IMR-90 (cell line): ENCODE data around the gene OSBPL8. TPM values are rescaled to one million over a fixed set of nuclear protein-coding genes. Genes with fewer than 3 reads are reported as not detected.

Experiments used
- ATAC-seq: fragments of 200-7000 bp; cut with Tn5 transposase; 2 replicates; pipeline ENCODE4 v1.9.1; 2020; ENCODE audit warnings: low read depth, mild to moderate bottlenecking, moderate library complexity
- BruUV-seq: library from RNA; stranded (reverse); fragments of 400-500 nt; replicated peaks from 2 replicates; lab custom pipeline; 2021; lab: Mats Ljungman, UMichigan
- CTCF ChIA-PET: fragments of 300-600 bp; formaldehyde crosslinking; extraction: SDS; loops from one replicate; lab custom pipeline; 2021; ENCODE audit warnings: antibody characterized with exemption; lab: Yijun Ruan, JAX
- POLR2A ChIA-PET: fragments of 300-600 bp; sonication (Branson Sonifier 250); formaldehyde crosslinking; loops from one replicate; lab custom pipeline; 2022; ENCODE audit warnings: antibody characterized with exemption; ENCODE audit not compliant: unreplicated experiment; lab: Charles Lee
- DNase-seq: peaks from one replicate; pipeline ENCODE4 v3.0.0; 2013
- H2AFZ ChIP-seq: replicated peaks from 2 replicates; pipeline ENCODE3; 2013; ENCODE audit warnings: low read length, mild to moderate bottlenecking; ENCODE audit not compliant: poor library complexity
- H2AK5ac ChIP-seq: 2 replicates; pipeline ENCODE4 v1.6.1; 2013; ENCODE audit warnings: low read depth, low read length, inconsistent platforms
- H2AK9ac ChIP-seq: replicated peaks from 2 replicates; pipeline ENCODE3; 2013; ENCODE audit warnings: mild to moderate bottlenecking, low read depth, low read length, moderate library complexity; ENCODE audit not compliant: poor library complexity
- H2BK120ac ChIP-seq: 2 replicates; pipeline ENCODE4 v1.6.1; 2013; ENCODE audit warnings: low read depth, low read length, inconsistent platforms
- H2BK15ac ChIP-seq: 3 replicates; pipeline ENCODE4 v1.6.1; 2013; ENCODE audit warnings: low read depth, low read length, inconsistent platforms
- H2BK20ac ChIP-seq: 2 replicates; pipeline ENCODE4 v1.6.1; 2013; ENCODE audit warnings: low read depth, mild to moderate bottlenecking, inconsistent platforms, low read length, moderate library complexity
- H2BK5ac ChIP-seq: 2 replicates; pipeline ENCODE4 v1.6.1; 2013; ENCODE audit warnings: mild to moderate bottlenecking, low read depth, low read length, inconsistent platforms; ENCODE audit not compliant: poor library complexity, severe bottlenecking
- H3K14ac ChIP-seq: replicated peaks from 2 replicates; pipeline ENCODE4 v1.6.1; 2013; ENCODE audit warnings: low read depth, low read length, inconsistent platforms
- H3K18ac ChIP-seq: 2 replicates; pipeline ENCODE4 v1.6.1; 2013; ENCODE audit warnings: low read depth, low read length, control low read depth
- H3K23ac ChIP-seq: 2 replicates; pipeline ENCODE4 v1.6.1; 2013; ENCODE audit warnings: low read depth, low read length, inconsistent platforms
- H3K27ac ChIP-seq: 2 replicates; pipeline ENCODE4 v1.5.1; 2013; ENCODE audit warnings: mild to moderate bottlenecking, control low read depth, low read length; ENCODE audit not compliant: insufficient read depth
- H3K27me3 ChIP-seq: 2 replicates; pipeline ENCODE4 v1.6.1; 2013; ENCODE audit warnings: low read length; ENCODE audit not compliant: control insufficient read depth, insufficient read depth
- H3K36me3 ChIP-seq: 2 replicates; pipeline ENCODE4 v1.6.1; 2013; ENCODE audit warnings: low read length, mixed read lengths; ENCODE audit not compliant: control insufficient read depth, insufficient read depth
- H3K4ac ChIP-seq: 2 replicates; pipeline ENCODE4 v1.6.1; 2013; ENCODE audit warnings: low read depth, low read length, inconsistent platforms
- H3K4me1 ChIP-seq: 2 replicates; pipeline ENCODE4 v1.6.1; 2013; ENCODE audit warnings: low read length, mixed read lengths; ENCODE audit not compliant: control insufficient read depth, insufficient read depth
- H3K4me2 ChIP-seq: 2 replicates; pipeline ENCODE4 v1.6.1; 2013; ENCODE audit warnings: low read depth, mild to moderate bottlenecking, control low read depth, low read length, moderate library complexity
- H3K4me3 ChIP-seq: 2 replicates; pipeline ENCODE4 v1.5.1; 2013; ENCODE audit warnings: low read depth, mild to moderate bottlenecking, control low read depth, low read length, moderate library complexity; ENCODE audit not compliant: insufficient read depth
- H3K56ac ChIP-seq: 2 replicates; pipeline ENCODE4 v1.6.1; 2013; ENCODE audit warnings: low read length, inconsistent platforms; ENCODE audit not compliant: insufficient read depth; ENCODE audit errors: extremely low read depth
- H3K79me1 ChIP-seq, 2 experiments: 2 replicates each; pipeline ENCODE4 v1.6.1; 2013; ENCODE audit warnings: low read length in 2 of 2, inconsistent platforms in 1 of 2, low read depth in 1 of 2
- H3K9ac ChIP-seq: 2 replicates; pipeline ENCODE4 v1.6.1; 2013; ENCODE audit warnings: low read depth, low read length, control low read depth
- H3K9me1 ChIP-seq: 2 replicates; pipeline ENCODE4 v1.6.1; 2013; ENCODE audit warnings: low read length, inconsistent platforms; ENCODE audit not compliant: insufficient read depth
- H3K9me3 ChIP-seq: 2 replicates; pipeline ENCODE4 v1.6.1; 2013; ENCODE audit warnings: low read length; ENCODE audit not compliant: control insufficient read depth, insufficient read depth
- H4K20me1 ChIP-seq: 2 replicates; pipeline ENCODE4 v1.6.1; 2013; ENCODE audit warnings: low read length, inconsistent platforms; ENCODE audit not compliant: insufficient read depth
- H4K5ac ChIP-seq: 2 replicates; pipeline ENCODE4 v1.6.1; 2013; ENCODE audit warnings: mild to moderate bottlenecking, low read depth, low read length, control low read depth
- H4K8ac ChIP-seq, 2 experiments: 2 replicates each; pipeline ENCODE4 v1.6.1; 2013; ENCODE audit warnings: low read depth in 2 of 2, low read length in 2 of 2, control low read depth in 1 of 2, inconsistent platforms in 1 of 2
- H4K91ac ChIP-seq: 2 replicates; pipeline ENCODE4 v1.6.1; 2013; ENCODE audit warnings: low read depth, low read length, inconsistent platforms; ENCODE audit not compliant: insufficient read depth
- BHLHE40 ChIP-seq: fragments of 150-350 bp; IDR thresholded peaks from 2 replicates; pipeline ENCODE4 v1.6.1; 2016; ENCODE audit warnings: mild to moderate bottlenecking, low read depth, low read length
- CHD1 ChIP-seq: IDR thresholded peaks from 2 replicates; pipeline ENCODE4 v1.6.1; 2012; ENCODE audit warnings: low read depth, low read length, improper control_type of control experiment
- CTCF ChIP-seq: conservative IDR thresholded peaks from 2 replicates; pipeline ENCODE4 v1.5.1; 2012; ENCODE audit warnings: mild to moderate bottlenecking, low read depth, low read length, improper control_type of control experiment
- FOS ChIP-seq: fragments of 150-350 bp; IDR thresholded peaks from 2 replicates; pipeline ENCODE4 v1.6.1; 2016; ENCODE audit warnings: low read depth, low read length
- MXI1 ChIP-seq: IDR thresholded peaks from 2 replicates; pipeline ENCODE4 v1.6.1; 2012; ENCODE audit warnings: low read depth, mild to moderate bottlenecking, low read length, moderate library complexity, borderline replicate concordance
- RFX5 ChIP-seq: IDR thresholded peaks from 2 replicates; pipeline ENCODE4 v1.8.0; 2012; ENCODE audit warnings: low read depth, mild to moderate bottlenecking, low read length, moderate library complexity
- USF2 ChIP-seq: fragments of 150-350 bp; IDR thresholded peaks from 2 replicates; pipeline ENCODE4 v1.6.1; 2017; ENCODE audit warnings: mild to moderate bottlenecking, antibody characterized with exemption, low read length, low read depth
- WGBS, 2 experiments: methylation state at CpG; one replicate each; pipeline versions ENCODE4 v1.1.5 to v1.1.7; 2013; ENCODE audit warnings: missing lambda C conversion rate in 2 of 2; ENCODE audit not compliant: insufficient read length in 1 of 2; ENCODE audit errors: extremely low coverage in 2 of 2; 5-methylcytosine and 5-hydroxymethylcytosine counted together
- dilution Hi-C: fragments of 300-500 bp; cut with HindIII; formaldehyde crosslinking; loops from one replicate; pipeline ENCODE4 v1.14.3; 2018; ENCODE audit warnings: low sequenced_read_pairs; ENCODE audit not compliant: unreplicated experiment
- in situ Hi-C: fragments of 300-500 bp; cut with MboI; formaldehyde crosslinking; loops from 3 replicates; pipeline ENCODE4 v1.14.3; 2019; ENCODE audit warnings: low sequenced_read_pairs, inconsistent platforms, mixed read lengths
- intact Hi-C: fragments of 100-400 bp; cut with micrococcal nuclease; formaldehyde crosslinking; loops from 2 replicates; pipeline ENCODE4 v1.10.0; 2022
- polyA plus RNA-seq, 3 experiments: library from polyadenylated mRNA; depleted of rRNA; stranded (reverse); fragments of >200 nt; gene quantifications; 2 replicates each; pipeline ENCODE4 v1.2.3, GENCODE V29; 2012; ENCODE audit warnings: low replicate concordance in 1 of 3
- total RNA-seq: library from RNA; depleted of rRNA; stranded (reverse); fragments of >200 nt; gene quantifications from 2 replicates; pipeline ENCODE4 v1.2.3, GENCODE V29; 2012

Gene OSBPL8
- total and polyA plus RNA-seq, 2 of the 4 experiments (the other 2 are of a cell fraction): 17.8 to 24.2 TPM

DNA sequence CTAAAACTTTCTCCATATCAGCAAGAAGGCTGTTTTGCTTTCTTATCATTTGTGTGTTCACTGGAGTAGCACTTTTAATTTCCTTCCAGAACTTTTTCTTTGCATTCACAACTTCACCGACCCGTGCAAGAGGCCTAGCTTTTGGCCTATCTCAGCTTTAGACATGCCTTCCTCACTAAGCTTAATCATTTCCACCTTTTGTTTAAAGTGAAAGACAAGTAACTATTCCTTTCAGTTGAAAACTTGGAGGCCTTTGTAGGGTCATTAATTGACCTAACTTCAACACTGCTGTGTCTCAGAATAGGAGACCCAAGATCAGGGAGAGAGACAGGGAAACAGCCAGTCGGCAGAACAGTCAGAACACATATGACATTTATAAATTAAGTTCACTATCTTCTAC lies 250.7 kb downstream of the OSBPL8 start:
- Histone ChIP-seq H3K4me1 (peaks cover 6% of the 10 kb centered on the region; the same call in 1 of the 2 replicates), H4K20me1 (no peaks in the 10 kb centered on the region), H4K8ac (no peak overlapping the region), H3K9ac (no peak overlapping the region), H3K14ac (no peak overlapping the region), H4K5ac (no peak overlapping the region), H3K9me3 (no peaks in the 10 kb centered on the region), H3K18ac (no peak overlapping the region), H3K4ac (no peak overlapping the region), H2BK15ac (no peak overlapping the region), H2AFZ (no peak overlapping the region), H3K4me3 (no peak overlapping the region), H3K27me3 (no peaks in the 10 kb centered on the region), H3K27ac (no peak overlapping the region), H2AK9ac (no peak overlapping the region), H2AK5ac (no peak overlapping the region), H3K23ac (no peak overlapping the region), H2BK5ac (no peak overlapping the region), H2BK20ac (no peak overlapping the region), H3K56ac (no peak overlapping the region), H3K36me3 (no peaks in the 10 kb centered on the region), H3K9me1 (no peaks in the 10 kb centered on the region; the same call in 1 of the 2 replicates), H3K79me1 (no peaks in the 10 kb centered on the region), H2BK120ac (no peak overlapping the region), H3K4me2 (no peak overlapping the region), H4K91ac (no peak overlapping the region)
- POLR2A ChIA-PET: no interaction called here
- CTCF ChIA-PET: interaction anchor here (1.1 kb wide), 1 partner anchor 18 kb away, joined by 3 read pairs; no protein-coding TSS in a partner anchor
- no TSS peak for BruUV-seq
- no peak for TF ChIP-seq BHLHE40
- no peak for TF ChIP-seq FOS
- TF ChIP-seq USF2: no peak
- TF ChIP-seq MXI1: no peak
- TF ChIP-seq CTCF: no peak
- TF ChIP-seq CHD1: no peak
- no peak for TF ChIP-seq RFX5
- in situ Hi-C loops (no loop called here), intact Hi-C loops (no loop called here), dilution Hi-C loops (no loop called here)
- WGBS, 2 experiments: no CpG with 5 or more reads among the region's 3 CpGs
- DNase-seq (no peak), ATAC-seq (no peak)
